ENCODE data around the gene SNTB2. TPM values are rescaled to one million over a fixed set of nuclear protein-coding genes. Genes with fewer than 3 reads are reported as not detected.

SNTB2 gene
- total and polyA plus RNA-seq, 2 of the 13 experiments (the other 11 are each of a cell fraction or from before 2014, with no cell fraction given) = 11.5 to 19.2 TPM

DNA sequence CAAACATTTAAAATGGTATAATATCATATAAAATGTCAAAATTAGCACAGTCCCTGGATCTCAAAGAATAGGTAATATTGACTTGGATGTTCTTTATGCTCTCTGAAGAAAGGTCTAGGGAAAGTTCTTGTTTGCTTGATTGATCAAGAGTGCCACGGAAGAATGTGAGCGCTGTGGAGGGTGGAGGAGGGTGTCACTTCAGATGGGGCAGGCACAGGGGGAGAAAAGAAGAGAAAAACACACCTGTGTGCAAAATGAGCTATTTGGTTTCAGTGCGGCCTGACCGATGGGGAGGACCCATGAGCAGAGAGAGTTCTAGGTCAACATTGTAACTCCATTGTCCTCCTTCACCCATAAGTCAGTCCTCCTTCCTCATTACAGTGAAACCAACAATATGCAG, 115.3 kb downstream of the SNTB2 start:
- no peak overlapping the region for H2AFZ ChIP-seq (ENCODE audit: low read length)
- H3K4me2 ChIP-seq (ENCODE audit: low read depth, low read length) = no peak overlapping the region
- peaks cover 21% of the 10 kb centered on the region for H3K4me1 ChIP-seq (ENCODE audit: insufficient read depth, low read length)
- no peak for TF ChIP-seq KDM2A (CRISPR knock-in tag; IDR thresholded peaks at IDR 0.05; ENCODE audit: borderline replicate concordance, low read depth)
- TF ChIP-seq, protein P1, sequence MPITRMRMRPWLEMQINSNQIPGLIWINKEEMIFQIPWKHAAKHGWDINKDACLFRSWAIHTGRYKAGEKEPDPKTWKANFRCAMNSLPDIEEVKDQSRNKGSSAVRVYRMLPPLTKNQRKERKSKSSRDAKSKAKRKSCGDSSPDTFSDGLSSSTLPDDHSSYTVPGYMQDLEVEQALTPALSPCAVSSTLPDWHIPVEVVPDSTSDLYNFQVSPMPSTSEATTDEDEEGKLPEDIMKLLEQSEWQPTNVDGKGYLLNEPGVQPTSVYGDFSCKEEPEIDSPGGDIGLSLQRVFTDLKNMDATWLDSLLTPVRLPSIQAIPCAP (CRISPR knock-in tag; IDR thresholded peaks at IDR 0.05; ENCODE audit: low read depth) = no peak
- no peak for TF ChIP-seq GZF1 (CRISPR knock-in tag; IDR thresholded peaks at IDR 0.05)
- TF ChIP-seq THAP11 (CRISPR knock-in tag; IDR thresholded peaks at IDR 0.05) = no peak
- DNase-seq (ENCODE audit: low spot score) = no peak
- no peak for ATAC-seq
- H3K27me3 ChIP-seq (ENCODE audit: control insufficient read depth in 1 of 2, insufficient read depth in 2 of 2, low read length in 2 of 2) = no peaks in the 10 kb centered on the region
- no peaks in the 10 kb centered on the region for H3K9me3 ChIP-seq (ENCODE audit: low read length)
- intact Hi-C loops (cut with micrococcal nuclease; ENCODE audit: unreplicated experiment) = no loop called here
- no peak for FAIRE-seq
- no peak overlapping the region for H3K27ac ChIP-seq (ENCODE audit: extremely low read length, insufficient read depth, low read length)
- ChIA-PET CTCF (ENCODE audit: low intra/inter-chr PET ratio, low total read pairs) (no interaction called here), POLR2A (no interaction called here)
- peaks cover 13 to 30% of the 10 kb centered on the region in 2 experiments for H3K36me3 ChIP-seq (replicated peaks in 1 of 2; ENCODE audit: control insufficient read depth in 1 of 2, insufficient read depth in 2 of 2, low read length in 2 of 2)
- H3K79me2 ChIP-seq (ENCODE audit: insufficient read depth, low read length) = no peaks in the 10 kb centered on the region
- no peak overlapping the region for H3K9ac ChIP-seq (ENCODE audit: insufficient read depth, low read depth, low read length)
- in situ Hi-C loops (cut with HindIII; ENCODE audit: extremely low pct_ligation_motif_present, low pct_unique_long_range_greater_than_20kb) = no loop called here
- no peaks in the 10 kb centered on the region for H4K20me1 ChIP-seq (ENCODE audit: insufficient read depth, low read length)
- no peak overlapping the region for H3K4me3 ChIP-seq (replicated peaks in 1 of 3; ENCODE audit: insufficient read depth in 1 of 3, low read depth in 2 of 3, low read length in 3 of 3)
- 98% methylated on average over 4 of the region's 4 CpGs for WGBS (ENCODE audit: low lambda C conversion rate)
- no TSS peak for BruUV-seq (replicated peaks)

DNA sequence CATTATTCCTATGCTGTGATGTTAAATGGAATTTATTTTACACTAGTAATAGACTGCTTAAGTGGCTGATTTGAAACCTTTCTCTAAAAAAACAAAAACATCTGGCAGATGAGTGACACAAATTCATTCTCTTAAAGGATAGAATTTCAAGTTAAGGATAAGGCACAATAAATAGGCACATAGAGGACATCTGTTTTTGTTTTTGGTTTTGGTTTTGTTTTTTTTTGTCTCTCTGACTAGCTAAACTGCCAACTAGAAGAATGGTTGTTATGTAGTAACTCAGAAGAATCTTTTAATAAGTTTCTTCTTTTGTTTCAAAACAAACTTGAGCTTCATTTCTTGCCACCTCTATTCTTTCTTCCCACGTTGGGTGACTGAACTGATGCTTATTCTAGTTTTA, 119.1 kb downstream of the SNTB2 start:
- DNase-seq (ENCODE audit: low spot score) (no peak), ATAC-seq (no peak), FAIRE-seq (no peak)
- H3K79me2 ChIP-seq (ENCODE audit: insufficient read depth, low read length) = no peaks in the 10 kb centered on the region
- intact Hi-C loops (cut with micrococcal nuclease; ENCODE audit: unreplicated experiment) (no loop called here), in situ Hi-C loops (cut with HindIII; ENCODE audit: extremely low pct_ligation_motif_present, low pct_unique_long_range_greater_than_20kb) (no loop called here)
- no peaks in the 10 kb centered on the region for H4K20me1 ChIP-seq (ENCODE audit: insufficient read depth, low read length)
- ChIA-PET POLR2A (no interaction called here), CTCF (ENCODE audit: low intra/inter-chr PET ratio, low total read pairs) (no interaction called here)
- H3K9me3 ChIP-seq (ENCODE audit: low read length) = no peaks in the 10 kb centered on the region
- no peak overlapping the region for H2AFZ ChIP-seq (ENCODE audit: low read length)
- no peak overlapping the region for H3K4me2 ChIP-seq (ENCODE audit: low read depth, low read length)
- no peak overlapping the region for H3K4me3 ChIP-seq (replicated peaks in 1 of 3; ENCODE audit: insufficient read depth in 1 of 3, low read depth in 2 of 3, low read length in 3 of 3)
- WGBS (ENCODE audit: low lambda C conversion rate) = 86% methylated on average over 1 of the region's 1 CpG
- no TSS peak for BruUV-seq (replicated peaks)
- peaks cover 8 to 14% of the 10 kb centered on the region in 2 experiments; a peak in 4 of 5 replicates for H3K36me3 ChIP-seq (replicated peaks in 1 of 2; ENCODE audit: control insufficient read depth in 1 of 2, insufficient read depth in 2 of 2, low read length in 2 of 2)
- no peak overlapping the region for H3K9ac ChIP-seq (ENCODE audit: insufficient read depth, low read depth, low read length)
- no peaks in the 10 kb centered on the region for H3K27me3 ChIP-seq (ENCODE audit: control insufficient read depth in 1 of 2, insufficient read depth in 2 of 2, low read length in 2 of 2)
- no peak overlapping the region for H3K27ac ChIP-seq (ENCODE audit: extremely low read length, insufficient read depth, low read length)
- peaks cover 7% of the 10 kb centered on the region for H3K4me1 ChIP-seq (ENCODE audit: insufficient read depth, low read length)
- TF ChIP-seq, protein P1 (CRISPR knock-in tag; IDR thresholded peaks at IDR 0.05; ENCODE audit: low read depth) = no peak
- TF ChIP-seq, protein P2, sequence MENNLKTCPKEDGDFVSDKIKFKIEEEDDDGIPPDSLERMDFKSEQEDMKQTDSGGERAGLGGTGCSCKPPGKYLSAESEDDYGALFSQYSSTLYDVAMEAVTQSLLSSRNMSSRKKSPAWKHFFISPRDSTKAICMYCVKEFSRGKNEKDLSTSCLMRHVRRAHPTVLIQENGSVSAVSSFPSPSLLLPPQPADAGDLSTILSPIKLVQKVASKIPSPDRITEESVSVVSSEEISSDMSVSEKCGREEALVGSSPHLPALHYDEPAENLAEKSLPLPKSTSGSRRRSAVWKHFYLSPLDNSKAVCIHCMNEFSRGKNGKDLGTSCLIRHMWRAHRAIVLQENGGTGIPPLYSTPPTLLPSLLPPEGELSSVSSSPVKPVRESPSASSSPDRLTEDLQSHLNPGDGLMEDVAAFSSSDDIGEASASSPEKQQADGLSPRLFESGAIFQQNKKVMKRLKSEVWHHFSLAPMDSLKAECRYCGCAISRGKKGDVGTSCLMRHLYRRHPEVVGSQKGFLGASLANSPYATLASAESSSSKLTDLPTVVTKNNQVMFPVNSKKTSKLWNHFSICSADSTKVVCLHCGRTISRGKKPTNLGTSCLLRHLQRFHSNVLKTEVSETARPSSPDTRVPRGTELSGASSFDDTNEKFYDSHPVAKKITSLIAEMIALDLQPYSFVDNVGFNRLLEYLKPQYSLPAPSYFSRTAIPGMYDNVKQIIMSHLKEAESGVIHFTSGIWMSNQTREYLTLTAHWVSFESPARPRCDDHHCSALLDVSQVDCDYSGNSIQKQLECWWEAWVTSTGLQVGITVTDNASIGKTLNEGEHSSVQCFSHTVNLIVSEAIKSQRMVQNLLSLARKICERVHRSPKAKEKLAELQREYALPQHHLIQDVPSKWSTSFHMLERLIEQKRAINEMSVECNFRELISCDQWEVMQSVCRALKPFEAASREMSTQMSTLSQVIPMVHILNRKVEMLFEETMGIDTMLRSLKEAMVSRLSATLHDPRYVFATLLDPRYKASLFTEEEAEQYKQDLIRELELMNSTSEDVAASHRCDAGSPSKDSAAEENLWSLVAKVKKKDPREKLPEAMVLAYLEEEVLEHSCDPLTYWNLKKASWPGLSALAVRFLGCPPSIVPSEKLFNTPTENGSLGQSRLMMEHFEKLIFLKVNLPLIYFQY (CRISPR knock-in tag; IDR thresholded peaks at IDR 0.05; ENCODE audit: borderline replicate concordance) = no peak
- TF ChIP-seq, protein P3, sequence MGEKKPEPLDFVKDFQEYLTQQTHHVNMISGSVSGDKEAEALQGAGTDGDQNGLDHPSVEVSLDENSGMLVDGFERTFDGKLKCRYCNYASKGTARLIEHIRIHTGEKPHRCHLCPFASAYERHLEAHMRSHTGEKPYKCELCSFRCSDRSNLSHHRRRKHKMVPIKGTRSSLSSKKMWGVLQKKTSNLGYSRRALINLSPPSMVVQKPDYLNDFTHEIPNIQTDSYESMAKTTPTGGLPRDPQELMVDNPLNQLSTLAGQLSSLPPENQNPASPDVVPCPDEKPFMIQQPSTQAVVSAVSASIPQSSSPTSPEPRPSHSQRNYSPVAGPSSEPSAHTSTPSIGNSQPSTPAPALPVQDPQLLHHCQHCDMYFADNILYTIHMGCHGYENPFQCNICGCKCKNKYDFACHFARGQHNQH (CRISPR knock-in tag; IDR thresholded peaks at IDR 0.05) = no peak
- TF ChIP-seq ZNF75D (CRISPR knock-in tag; IDR thresholded peaks at IDR 0.05; ENCODE audit: borderline replicate concordance) = no peak
- TF ChIP-seq TSC22D2 (CRISPR knock-in tag; IDR thresholded peaks at IDR 0.05; ENCODE audit: borderline replicate concordance) = no peak
